ENCODE results near the gene SLITRK6. TPM values are rescaled to one million over a fixed set of nuclear protein-coding genes. Genes with fewer than 3 reads are reported as not detected.

Gene SLITRK6
- total RNA-seq, 1 donor from 2014 or later = 33.8 TPM

- TF ChIP-seq CTCF (conservative IDR thresholded peaks at IDR 0.05) = peak; percentile 92
- Mint-ChIP-seq H3K4me1 (peaks cover 5% of the 10 kb centered on the region), H3K27me3 (ENCODE audit: low read depth) (no peaks in the 10 kb centered on the region), H3K36me3 (ENCODE audit: low read depth) (no peaks in the 10 kb centered on the region), H3K27ac (ENCODE audit: unreplicated experiment) (no peak overlapping the region), H3K9me3 (no peaks in the 10 kb centered on the region), H3K4me3 (no peak overlapping the region)
- DNase-seq (ENCODE audit: low read depth, low spot score) = no peak
Observed at GRCh38 chr13:85806553-85807175, 7.4 kb upstream of the SLITRK6 start.

DNA sequence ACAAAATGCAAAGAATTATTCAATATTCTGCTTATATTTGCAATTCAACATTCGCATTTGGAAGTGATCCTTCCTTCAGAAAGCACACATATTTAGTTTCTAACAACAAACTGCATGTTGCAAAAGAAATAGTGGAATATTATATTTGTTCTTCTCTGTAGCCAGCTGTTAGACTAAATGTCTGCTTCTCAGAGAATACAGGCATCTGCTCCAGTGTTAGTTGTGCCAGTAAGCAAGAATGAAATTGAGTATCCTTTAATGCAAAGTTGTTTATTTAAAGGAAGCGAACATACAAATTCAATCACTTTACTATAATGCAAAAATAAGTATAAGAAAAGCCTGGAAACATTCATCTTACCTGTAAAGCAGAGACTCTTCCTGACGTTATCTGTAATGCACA is 663 bp downstream of the SLITRK6 start:
- H3K27ac Mint-ChIP-seq (ENCODE audit: unreplicated experiment) = no peak overlapping the region

DNA sequence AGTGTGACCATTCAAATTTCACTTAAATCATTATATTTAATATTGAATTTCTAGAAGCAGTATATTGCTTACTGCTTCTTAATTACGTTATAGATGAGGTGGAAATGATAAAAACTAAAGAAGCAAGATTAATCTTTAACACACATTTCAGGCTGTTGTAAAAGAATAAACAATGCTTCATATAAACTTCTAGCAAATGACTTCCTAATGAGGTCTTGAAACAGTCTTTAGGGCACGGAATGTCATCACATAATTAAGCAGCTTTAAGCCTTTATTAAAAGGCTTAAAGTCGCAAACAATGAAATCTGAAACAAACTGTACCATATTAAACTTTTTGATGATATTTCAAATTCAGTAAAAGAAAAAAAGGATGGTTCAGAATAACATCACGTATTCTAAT is 1.9 kb downstream of the SLITRK6 start:
- Mint-ChIP-seq H3K27ac (ENCODE audit: unreplicated experiment) (no peak overlapping the region), H3K4me3 (peak overlapping the region; percentile 59), H3K4me1 (peaks cover 20% of the 10 kb centered on the region), H3K36me3 (ENCODE audit: low read depth) (peaks cover 24% of the 10 kb centered on the region), H3K9me3 (peaks cover 14% of the 10 kb centered on the region), H3K27me3 (ENCODE audit: low read depth) (no peaks in the 10 kb centered on the region)
- no peak for TF ChIP-seq CTCF (conservative IDR thresholded peaks at IDR 0.05)
- DNase-seq (ENCODE audit: low read depth, low spot score) = no peak

More for the DNA sequence above, 663 bp downstream of the SLITRK6 start:
- Mint-ChIP-seq H3K4me1 (peaks cover 24% of the 10 kb centered on the region), H3K4me3 (peak overlapping the region; percentile 93), H3K36me3 (ENCODE audit: low read depth) (peaks cover 24% of the 10 kb centered on the region), H3K27me3 (ENCODE audit: low read depth) (no peaks in the 10 kb centered on the region), H3K9me3 (peaks cover 14% of the 10 kb centered on the region)
- no peak for DNase-seq (ENCODE audit: low read depth, low spot score)
- no peak for TF ChIP-seq CTCF (conservative IDR thresholded peaks at IDR 0.05)

GRCh38 chr13:85785205-85785604 is 14.0 kb downstream of the SLITRK6 start:
- Mint-ChIP-seq H3K27ac (ENCODE audit: unreplicated experiment) (no peak overlapping the region), H3K4me1 (peaks cover 11% of the 10 kb centered on the region), H3K27me3 (ENCODE audit: low read depth) (no peaks in the 10 kb centered on the region), H3K9me3 (no peaks in the 10 kb centered on the region), H3K36me3 (ENCODE audit: low read depth) (no peaks in the 10 kb centered on the region), H3K4me3 (no peak overlapping the region)
- no peak for TF ChIP-seq CTCF (conservative IDR thresholded peaks at IDR 0.05)
- DNase-seq (ENCODE audit: low read depth, low spot score) = no peak

- H3K4me1 Mint-ChIP-seq = peaks cover 4% of the 10 kb centered on the region
- no peaks in the 10 kb centered on the region for H3K36me3 Mint-ChIP-seq (ENCODE audit: low read depth)
- no peak overlapping the region for H3K4me3 Mint-ChIP-seq
- H3K27me3 Mint-ChIP-seq (ENCODE audit: low read depth) = no peaks in the 10 kb centered on the region
- H3K27ac Mint-ChIP-seq (ENCODE audit: unreplicated experiment) = peak overlapping the region; percentile 6
- DNase-seq (ENCODE audit: low read depth, low spot score) = no peak
- no peak for TF ChIP-seq CTCF (conservative IDR thresholded peaks at IDR 0.05)
- peaks cover 11% of the 10 kb centered on the region for H3K9me3 Mint-ChIP-seq
Observed at GRCh38 chr13:85772367-85772766, 26.9 kb downstream of the SLITRK6 start.

Measured in neural crest cell (in vitro differentiated cells).